DMS153 (cell line): Measurements from ENCODE around the gene STAT4.

Source experiments
- DNase-seq: peaks from one replicate; lab custom pipeline; 2025; lab: John Stamatoyannopoulos, UW

Gene STAT4

GRCh38 chr2:191176305-191176704, 25.5 kb upstream of the STAT4 start:
- no peak for DNase-seq

GRCh38 chr2:191174442-191174841, 23.6 kb upstream of the STAT4 start:
- DNase-seq = no peak

- no peak for DNase-seq
Observed at GRCh38 chr2:191173206-191173605, 22.4 kb upstream of the STAT4 start.

GRCh38 chr2:191171708-191172355, 21.0 kb upstream of the STAT4 start:
- DNase-seq = no peak

GRCh38 chr2:191171286-191171685, 20.5 kb upstream of the STAT4 start:
- DNase-seq = no peak

- no peak for DNase-seq
Observed at GRCh38 chr2:191170773-191171172, 20.0 kb upstream of the STAT4 start.

GRCh38 chr2:191170301-191170636, 19.5 kb upstream of the STAT4 start:
- no peak for DNase-seq

- DNase-seq = no peak
Observed at GRCh38 chr2:191169456-191170300, 18.9 kb upstream of the STAT4 start.

- no peak for DNase-seq
Observed at GRCh38 chr2:191167766-191168165, 17.0 kb upstream of the STAT4 start.

- DNase-seq = no peak
Observed at GRCh38 chr2:191166756-191167445, 16.1 kb upstream of the STAT4 start.

- peak; percentile 76 for DNase-seq
Observed at GRCh38 chr2:191166111-191166755, 15.4 kb upstream of the STAT4 start.

GRCh38 chr2:191165176-191165643, 14.4 kb upstream of the STAT4 start:
- peak; percentile 61 for DNase-seq

GRCh38 chr2:191158747-191159146, 8.0 kb upstream of the STAT4 start:
- DNase-seq = no peak

- no peak for DNase-seq
Observed at GRCh38 chr2:191158193-191158592, 7.4 kb upstream of the STAT4 start.

- DNase-seq = no peak
Observed at GRCh38 chr2:191155608-191156071, 4.8 kb upstream of the STAT4 start.

- DNase-seq = no peak
Observed at GRCh38 chr2:191153716-191154115, 2.9 kb upstream of the STAT4 start.

- no peak for DNase-seq
Observed at GRCh38 chr2:191152482-191153240, 1.9 kb upstream of the STAT4 start.

- no peak for DNase-seq
Observed at GRCh38 chr2:191151331-191151730, 537 bp upstream of the STAT4 start.

GRCh38 chr2:191150230-191150599, 579 bp downstream of the STAT4 start:
- no peak for DNase-seq

GRCh38 chr2:191149391-191149790, 1.4 kb downstream of the STAT4 start:
- no peak for DNase-seq

- DNase-seq = no peak
Observed at GRCh38 chr2:191148791-191149190, 2.0 kb downstream of the STAT4 start.

- no peak for DNase-seq
Observed at GRCh38 chr2:191148281-191148680, 2.5 kb downstream of the STAT4 start.
